ENCODE results near the gene RPS15. TPM values are rescaled to one million over a fixed set of nuclear protein-coding genes. Genes with fewer than 3 reads are reported as not detected.

Gene RPS15
- total RNA-seq, 1 donor from 2014 or later = 1,455 TPM

- Mint-ChIP-seq H3K27me3 (ENCODE audit: insufficient read depth) (no peaks in the 10 kb centered on the region), H3K4me3 (no peak overlapping the region), H3K36me3 (ENCODE audit: low read depth) (peaks cover 5% of the 10 kb centered on the region), H3K9me3 (no peaks in the 10 kb centered on the region), H3K4me1 (ENCODE audit: low read depth) (no peaks in the 10 kb centered on the region), H3K27ac (no peak overlapping the region)
- no peak for DNase-seq (ENCODE audit: low spot score)
- intact Hi-C loops (cut with micrococcal nuclease) = no loop called here
Measured at GRCh38 chr19:1396768-1397679, 41.2 kb upstream of the RPS15 start.

- peaks cover 3% of the 10 kb centered on the region for H3K4me1 Mint-ChIP-seq (ENCODE audit: low read depth)
- no peaks in the 10 kb centered on the region for H3K36me3 Mint-ChIP-seq (ENCODE audit: low read depth)
- H3K27ac Mint-ChIP-seq = no peak overlapping the region
- H3K4me3 Mint-ChIP-seq = no peak overlapping the region
- DNase-seq (ENCODE audit: low spot score) = no peak
- peaks cover 2% of the 10 kb centered on the region for H3K27me3 Mint-ChIP-seq (ENCODE audit: insufficient read depth)
- intact Hi-C loops (cut with micrococcal nuclease) = no loop called here
- no peaks in the 10 kb centered on the region for H3K9me3 Mint-ChIP-seq
Measured at GRCh38 chr19:1397838-1398237, 40.4 kb upstream of the RPS15 start.

GRCh38 chr19:1399079-1399478, 39.1 kb upstream of the RPS15 start:
- H3K9me3 Mint-ChIP-seq = no peaks in the 10 kb centered on the region
- H3K4me1 Mint-ChIP-seq (ENCODE audit: low read depth) = peaks cover 5% of the 10 kb centered on the region
- no peak for DNase-seq (ENCODE audit: low spot score)
- no peak overlapping the region for H3K27ac Mint-ChIP-seq
- H3K4me3 Mint-ChIP-seq = peak overlapping the region; percentile 60
- intact Hi-C loops (cut with micrococcal nuclease) = no loop called here
- H3K27me3 Mint-ChIP-seq (ENCODE audit: insufficient read depth) = peaks cover 7% of the 10 kb centered on the region
- H3K36me3 Mint-ChIP-seq (ENCODE audit: low read depth) = no peaks in the 10 kb centered on the region

- Mint-ChIP-seq H3K36me3 (ENCODE audit: low read depth) (no peaks in the 10 kb centered on the region), H3K27ac (no peak overlapping the region), H3K9me3 (no peaks in the 10 kb centered on the region), H3K27me3 (ENCODE audit: insufficient read depth) (peaks cover 7% of the 10 kb centered on the region), H3K4me1 (ENCODE audit: low read depth) (peaks cover 5% of the 10 kb centered on the region), H3K4me3 (no peak overlapping the region)
- DNase-seq (ENCODE audit: low spot score) = no peak
- intact Hi-C loops (cut with micrococcal nuclease) = no loop called here
Measured at GRCh38 chr19:1399745-1400144, 38.5 kb upstream of the RPS15 start.

- no peak overlapping the region for H3K27ac Mint-ChIP-seq
- peaks cover 7% of the 10 kb centered on the region for H3K27me3 Mint-ChIP-seq (ENCODE audit: insufficient read depth)
- H3K9me3 Mint-ChIP-seq = no peaks in the 10 kb centered on the region
- peaks cover 5% of the 10 kb centered on the region for H3K4me1 Mint-ChIP-seq (ENCODE audit: low read depth)
- H3K4me3 Mint-ChIP-seq = peak overlapping the region; percentile 73
- no peaks in the 10 kb centered on the region for H3K36me3 Mint-ChIP-seq (ENCODE audit: low read depth)
- intact Hi-C loops (cut with micrococcal nuclease) = no loop called here
- DNase-seq (ENCODE audit: low spot score) = no peak
Measured at GRCh38 chr19:1400281-1401137, 37.7 kb upstream of the RPS15 start.

GRCh38 chr19:1401138-1401888, 36.9 kb upstream of the RPS15 start, which contains the start of gene GAMT:
Gene GAMT, minus strand, starts transcription at chr19:1401542. Its CDS starts 66 bp downstream, at chr19:1401476.
- no peak within 1 kb of the TSS for H3K27ac Mint-ChIP-seq
- H3K27me3 Mint-ChIP-seq (ENCODE audit: insufficient read depth) = peaks cover 7% of the 10 kb centered on the region
- H3K9me3 Mint-ChIP-seq = no peaks in the 10 kb centered on the region
- no peaks in the 10 kb centered on the region for H3K36me3 Mint-ChIP-seq (ENCODE audit: low read depth)
- DNase-seq (ENCODE audit: low spot score) = peak; percentile 54
- peak within 1 kb of the TSS; percentile 73 for H3K4me3 Mint-ChIP-seq
- peaks cover 5% of the 10 kb centered on the region for H3K4me1 Mint-ChIP-seq (ENCODE audit: low read depth)
- intact Hi-C loops (cut with micrococcal nuclease) = no loop called here

- H3K4me1 Mint-ChIP-seq (ENCODE audit: low read depth) = peaks cover 10% of the 10 kb centered on the region
- H3K27me3 Mint-ChIP-seq (ENCODE audit: insufficient read depth) = peaks cover 7% of the 10 kb centered on the region
- intact Hi-C loops (cut with micrococcal nuclease) = no loop called here
- H3K9me3 Mint-ChIP-seq = no peaks in the 10 kb centered on the region
- no peak overlapping the region for H3K27ac Mint-ChIP-seq
- peak overlapping the region; percentile 51 for H3K4me3 Mint-ChIP-seq
- no peaks in the 10 kb centered on the region for H3K36me3 Mint-ChIP-seq (ENCODE audit: low read depth)
- DNase-seq (ENCODE audit: low spot score) = no peak
Measured at GRCh38 chr19:1401889-1402217, 36.3 kb upstream of the RPS15 start.

GRCh38 chr19:1402411-1403070, 35.7 kb upstream of the RPS15 start:
- intact Hi-C loops (cut with micrococcal nuclease) = no loop called here
- H3K9me3 Mint-ChIP-seq = no peaks in the 10 kb centered on the region
- H3K27ac Mint-ChIP-seq = no peak overlapping the region
- H3K4me3 Mint-ChIP-seq = peak overlapping the region; percentile 76
- H3K27me3 Mint-ChIP-seq (ENCODE audit: insufficient read depth) = peaks cover 7% of the 10 kb centered on the region
- H3K36me3 Mint-ChIP-seq (ENCODE audit: low read depth) = no peaks in the 10 kb centered on the region
- no peak for DNase-seq (ENCODE audit: low spot score)
- peaks cover 10% of the 10 kb centered on the region for H3K4me1 Mint-ChIP-seq (ENCODE audit: low read depth)

- Mint-ChIP-seq H3K27me3 (ENCODE audit: insufficient read depth) (peaks cover 7% of the 10 kb centered on the region), H3K36me3 (ENCODE audit: low read depth) (peaks cover 14% of the 10 kb centered on the region), H3K4me1 (ENCODE audit: low read depth) (peaks cover 33% of the 10 kb centered on the region), H3K9me3 (no peaks in the 10 kb centered on the region), H3K4me3 (peak overlapping the region; percentile 76), H3K27ac (peak overlapping the region; percentile 83)
- intact Hi-C loops (cut with micrococcal nuclease) = loop anchor here (1.0 to 5.0 kb wide), 8 partner anchors 24 to 1375 kb away; partner anchors contain the start of genes FAM174C, KLF16, NDUFS7 and PCSK4
- peak; percentile 100 for DNase-seq (ENCODE audit: low spot score)
Measured at GRCh38 chr19:1406774-1407527, 31.2 kb upstream of the RPS15 start.

- H3K27me3 Mint-ChIP-seq (ENCODE audit: insufficient read depth) = peaks cover 6% of the 10 kb centered on the region
- intact Hi-C loops (cut with micrococcal nuclease) = loop anchor here (1.0 to 5.0 kb wide), 8 partner anchors 24 to 1375 kb away; partner anchors contain the start of genes FAM174C, KLF16, NDUFS7 and PCSK4
- DNase-seq (ENCODE audit: low spot score) = no peak
- H3K27ac Mint-ChIP-seq = peak within 1 kb of the TSS; percentile 83
- H3K36me3 Mint-ChIP-seq (ENCODE audit: low read depth) = peaks cover 14% of the 10 kb centered on the region
- no peaks in the 10 kb centered on the region for H3K9me3 Mint-ChIP-seq
- peak within 1 kb of the TSS; percentile 98 for H3K4me3 Mint-ChIP-seq
- H3K4me1 Mint-ChIP-seq (ENCODE audit: low read depth) = peaks cover 31% of the 10 kb centered on the region
Measured at GRCh38 chr19:1407528-1408299, 30.5 kb upstream of the RPS15 start, which contains the start of gene DAZAP1. Gene DAZAP1, plus strand, starts transcription at chr19:1407586. Its CDS starts 188 bp downstream, at chr19:1407774.

All from activated T-helper 1 cell treated with anti-CD3 and anti-CD28 coated beads, Interleukin-12 subunit alpha, Interleukin-12 subunit beta, Interleukin-2, Interleukin-4 antibody, amounts not matched to agents 30 ng/mL and 10 ng/mL and 1 ng/mL, durations not matched to agents 14 hours and 24 hours and 36 hours (primary cell).